Activated CD4-positive, alpha-beta T cell treated with anti-CD3 and anti-CD28 coated beads, Interleukin-2, Interleukin-4, amounts not matched to agents 100 ng/mL and 50 ng/mL, durations not matched to agents 16 hours and 8 hours (primary cell): ENCODE results near the gene VCP.

ENCODE experiments used
- DNase-seq: peaks from one replicate; pipeline ENCODE4 v3.0.0-alpha.2; 2020; ENCODE audit warnings: low spot score

The VCP gene

DNA sequence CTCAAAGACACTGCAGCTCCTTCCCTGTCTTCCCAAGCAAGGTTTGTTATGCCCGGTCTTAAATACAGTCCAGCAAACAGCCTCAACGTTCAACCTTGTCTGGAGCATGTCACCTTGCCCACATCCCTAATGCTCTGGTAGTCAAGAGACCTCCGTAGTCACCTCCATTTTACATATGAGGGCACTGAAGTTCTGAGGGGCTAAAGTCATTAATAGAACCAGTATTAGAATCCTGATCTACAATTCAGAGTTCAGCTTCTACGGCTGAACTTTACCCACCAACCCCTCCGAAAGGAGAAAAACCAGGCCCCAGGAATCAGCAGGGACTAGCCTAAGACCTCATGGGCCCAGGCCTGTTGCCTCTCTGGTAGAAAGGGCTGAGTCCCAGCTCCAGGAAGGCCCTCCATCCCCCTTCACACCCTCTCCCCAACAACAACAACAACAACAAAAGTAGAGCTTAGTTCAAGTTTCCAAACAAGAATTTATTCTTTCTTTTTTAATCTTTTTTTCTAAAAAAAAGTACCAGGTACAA is 31.3 kb upstream of the VCP start:
- DNase-seq = no peak

GRCh38 chr9:35102769-35103659 is 30.6 kb upstream of the VCP start, which contains the start of gene STOML2:
TSS of gene STOML2 (minus strand) at chr9:35103131. CDS start at chr9:35103094, 37 bp downstream.
- peak; percentile 96 for DNase-seq

- no peak for DNase-seq
Measured at GRCh38 chr9:35102465-35102768, 30.0 kb upstream of the VCP start.

GRCh38 chr9:35097573-35097972 is 25.1 kb upstream of the VCP start:
- DNase-seq = no peak

- DNase-seq = peak; percentile 91
Measured at GRCh38 chr9:35096035-35096849, 23.8 kb upstream of the VCP start, which contains the start of gene PIGO. TSS of gene PIGO (minus strand) at chr9:35096591. CDS start at chr9:35095565, 1,026 bp downstream.

DNA sequence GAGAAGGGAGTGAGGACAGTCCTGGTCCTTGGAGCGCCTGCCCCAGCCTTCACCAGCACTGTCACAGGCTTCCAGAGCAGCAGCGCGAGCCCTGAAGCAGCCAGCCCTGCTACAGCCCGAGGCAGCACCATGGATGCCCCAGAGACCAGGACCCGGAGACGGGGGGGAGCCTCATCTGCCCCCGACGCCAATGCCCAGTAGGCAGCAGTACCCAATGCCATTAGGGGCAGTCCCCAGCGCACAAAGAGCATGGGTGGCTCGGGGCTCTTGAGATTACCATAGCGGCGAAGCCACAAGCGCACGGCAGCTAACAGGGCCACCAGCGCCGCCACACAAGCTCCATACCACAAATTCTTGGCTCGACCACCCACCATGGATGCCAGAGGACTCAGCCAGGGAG is 19.1 kb upstream of the VCP start:
- DNase-seq = no peak

DNA sequence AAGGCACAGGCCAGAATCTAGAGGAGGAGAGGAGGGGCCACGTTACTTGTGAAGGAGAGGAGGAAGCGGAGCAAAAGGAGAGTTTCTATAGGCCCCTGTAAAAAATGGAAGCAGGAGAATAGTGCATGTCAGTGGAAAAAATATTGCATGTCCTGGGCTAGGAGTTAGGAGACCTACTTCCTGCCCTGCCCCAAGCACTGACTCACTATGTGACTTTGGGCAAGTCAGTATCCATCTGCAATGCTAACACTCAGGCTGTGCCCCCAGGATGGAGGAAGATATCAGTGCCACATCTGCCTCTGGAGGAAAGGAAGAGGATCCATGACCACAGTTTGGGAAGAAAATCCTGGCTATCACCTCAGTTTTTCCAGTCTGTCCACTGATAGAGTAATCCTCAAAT is 17.0 kb upstream of the VCP start:
- DNase-seq = no peak

GRCh38 chr9:35085078-35085477 is 12.7 kb upstream of the VCP start:
- no peak for DNase-seq

GRCh38 chr9:35079426-35080341 is 7.3 kb upstream of the VCP start, which contains the start of gene FANCG:
TSS of gene FANCG (minus strand) at chr9:35079942. CDS start at chr9:35079524, 418 bp downstream.
- DNase-seq = peak; percentile 91

GRCh38 chr9:35079041-35079425 is 6.6 kb upstream of the VCP start:
- no peak for DNase-seq

DNA sequence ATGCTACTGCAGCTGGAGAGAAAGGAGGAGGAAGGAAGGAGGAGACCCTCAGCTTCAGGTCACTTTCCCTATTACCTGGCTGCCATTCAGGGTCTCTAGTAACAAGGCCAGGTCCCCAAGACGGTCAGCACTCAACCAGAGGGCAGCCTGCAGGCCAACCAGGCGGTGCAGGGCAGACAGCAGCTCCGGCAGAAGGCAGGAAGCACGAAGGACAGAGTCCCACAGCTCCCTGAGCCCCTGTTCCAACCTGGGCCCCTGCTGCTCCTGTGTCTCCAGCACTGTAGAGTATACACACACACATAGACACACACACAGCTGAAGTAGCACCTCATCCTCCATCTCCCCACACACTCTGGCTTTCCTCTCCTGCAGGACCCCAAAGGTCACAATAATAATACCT is 5.6 kb upstream of the VCP start:
- DNase-seq = no peak

GRCh38 chr9:35076848-35077247 is 4.4 kb upstream of the VCP start:
- no peak for DNase-seq

GRCh38 chr9:35075358-35075757 is 2.9 kb upstream of the VCP start:
- DNase-seq = no peak

- no peak for DNase-seq
Measured at GRCh38 chr9:35074791-35075190, 2.4 kb upstream of the VCP start.

GRCh38 chr9:35074141-35074540 is 1.7 kb upstream of the VCP start:
- no peak for DNase-seq

DNA sequence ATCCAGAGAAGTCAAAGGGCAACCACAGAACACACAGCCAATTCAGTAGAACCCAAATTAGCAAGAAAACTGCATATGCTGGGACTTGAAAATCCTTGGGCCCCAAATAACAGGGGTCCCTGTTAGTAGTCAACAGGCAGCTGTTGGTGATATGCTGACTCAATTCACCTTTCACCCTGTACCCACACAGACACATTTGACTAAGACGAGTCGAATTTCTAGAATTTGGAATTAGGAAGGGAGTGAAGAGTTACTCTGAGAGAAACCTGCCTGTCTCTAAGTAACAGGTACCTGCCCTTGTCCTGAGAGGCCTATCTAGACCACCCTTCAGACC is 821 bp upstream of the VCP start:
- DNase-seq = peak; percentile 68

GRCh38 chr9:35071814-35072460 is 488 bp downstream of the VCP start:
- DNase-seq = peak; percentile 83

DNA sequence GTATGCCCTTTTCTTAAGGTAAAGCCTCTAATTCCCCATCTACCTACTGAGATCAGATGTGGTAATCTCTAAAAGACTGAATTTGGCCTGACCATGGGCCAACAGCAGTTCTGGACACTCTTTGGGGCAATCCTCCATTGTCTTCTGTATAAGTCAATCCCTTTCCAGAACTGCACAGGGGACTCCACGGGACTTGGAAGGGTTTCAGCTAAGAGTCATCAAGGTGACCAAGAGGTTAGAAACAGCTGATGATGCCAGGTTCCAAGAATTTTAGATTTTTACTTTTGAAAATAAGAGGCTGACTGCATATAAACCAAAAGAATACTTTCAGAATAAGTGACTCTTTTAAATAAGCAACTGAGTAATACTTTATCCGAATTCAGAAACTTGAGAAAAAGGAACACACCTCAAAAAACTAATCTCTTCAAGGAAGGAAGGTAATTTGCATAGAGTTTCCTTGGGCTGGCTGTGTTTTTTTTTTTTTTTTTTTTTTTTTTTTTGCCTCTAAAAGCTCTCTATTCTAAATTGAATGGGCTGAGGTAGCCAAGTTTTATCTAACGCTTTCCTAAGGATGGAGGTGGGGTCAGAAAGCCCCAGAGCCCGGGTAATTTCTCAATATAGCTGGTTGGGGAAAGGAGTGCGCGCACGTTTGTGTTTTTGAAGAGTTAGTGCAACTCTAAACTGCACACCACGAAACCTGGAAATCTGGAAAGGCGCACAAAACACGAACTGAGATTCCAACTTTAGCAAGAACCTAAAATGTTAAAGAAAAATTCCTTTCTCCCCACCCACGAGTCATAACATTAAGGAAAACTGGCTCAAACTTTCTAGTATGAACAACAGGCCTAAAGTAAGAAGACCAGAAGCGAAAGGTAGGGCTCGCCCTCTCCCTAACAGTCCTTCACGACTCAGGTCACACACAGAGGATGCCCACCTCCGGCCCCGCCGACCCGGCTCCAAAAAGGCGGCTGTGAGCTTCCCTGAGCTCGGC is 1.3 kb downstream of the VCP start:
- no peak for DNase-seq

GRCh38 chr9:35069020-35069419 is 3.4 kb downstream of the VCP start:
- no peak for DNase-seq

DNA sequence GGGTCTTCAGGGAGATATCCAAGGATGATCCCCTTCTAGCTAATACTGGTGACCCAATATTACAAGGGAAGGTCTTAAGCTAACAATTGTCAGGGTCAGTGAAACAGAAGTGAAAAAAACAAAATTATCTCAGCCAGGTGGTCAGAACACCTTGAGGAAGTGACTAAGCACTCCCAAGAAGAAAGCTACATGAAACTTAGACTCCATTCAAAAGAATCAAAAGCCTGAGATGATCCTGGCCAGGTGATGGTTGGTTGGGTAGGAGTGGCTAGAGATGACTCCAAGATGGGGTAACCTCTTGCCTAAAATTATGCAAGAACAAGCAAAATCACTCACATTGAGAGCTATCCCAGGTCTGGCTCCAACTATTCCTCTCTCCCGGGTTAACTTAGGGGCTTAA is 5.4 kb downstream of the VCP start:
- no peak for DNase-seq
